ENCODE data around the gene COL23A1. TPM values are rescaled to one million over a fixed set of nuclear protein-coding genes. Genes with fewer than 3 reads are reported as not detected.

The COL23A1 gene
- total and polyA plus RNA-seq, 4 donors, result 0.76 to 4.4 (median 1.3) TPM

GRCh38 chr5:178238711-178239592, 351.2 kb downstream of the COL23A1 start:
- Histone ChIP-seq H3K27ac (ENCODE audit: low read depth in 1 of 2, low read length in 1 of 2) (peak overlapping the region in 1 of 2 donors; percentile 93), H3K4me1 (ENCODE audit: control insufficient read depth in 5 of 5, insufficient read depth in 5 of 5, low read length in 5 of 5) (peaks cover 0 to 29% (median 6%) of the 10 kb centered on the region in 5 donors), H3K36me3 (ENCODE audit: control insufficient read depth in 4 of 4, insufficient read depth in 4 of 4, low read length in 4 of 4) (no peaks in the 10 kb centered on the region), H3K27me3 (ENCODE audit: control insufficient read depth in 3 of 3, insufficient read depth in 3 of 3, low read length in 2 of 3) (no peaks in the 10 kb centered on the region), H3K9ac (ENCODE audit: insufficient read depth in 1 of 2, low read length in 2 of 2) (no peak overlapping the region), H3K9me3 (ENCODE audit: control insufficient read depth in 4 of 4, insufficient read depth in 3 of 4, low read length in 3 of 4) (no peaks in the 10 kb centered on the region), H3K4me3 (no peak overlapping the region)
- WGBS, 2 donors, result 41 to 49% methylated on average over 17 of the region's 17 CpGs
- no peak for TF ChIP-seq CTCF (IDR thresholded peaks at IDR 0.05; ENCODE audit: control extremely low read depth, extremely low read depth)
- DNase-seq (no peak), ATAC-seq (ENCODE audit: insufficient read depth, low FRiP score) (no peak)

- Histone ChIP-seq H3K9me3 (ENCODE audit: control insufficient read depth in 4 of 4, insufficient read depth in 3 of 4, low read length in 3 of 4) (no peaks in the 10 kb centered on the region), H3K4me3 (no peak overlapping the region), H3K27ac (ENCODE audit: low read depth in 1 of 2, low read length in 1 of 2) (no peak overlapping the region), H3K36me3 (ENCODE audit: control insufficient read depth in 4 of 4, insufficient read depth in 4 of 4, low read length in 4 of 4) (no peaks in the 10 kb centered on the region), H3K4me1 (ENCODE audit: control insufficient read depth in 5 of 5, insufficient read depth in 5 of 5, low read length in 5 of 5) (peaks cover 0 to 29% (median 6%) of the 10 kb centered on the region in 5 donors), H3K9ac (ENCODE audit: insufficient read depth in 1 of 2, low read length in 2 of 2) (no peak overlapping the region), H3K27me3 (ENCODE audit: control insufficient read depth in 3 of 3, insufficient read depth in 3 of 3, low read length in 2 of 3) (no peaks in the 10 kb centered on the region)
- DNase-seq (no peak), ATAC-seq (ENCODE audit: insufficient read depth, low FRiP score) (no peak)
- TF ChIP-seq CTCF (IDR thresholded peaks at IDR 0.05; ENCODE audit: control extremely low read depth, extremely low read depth), result no peak
- 94 to 98% methylated on average over 6 of the region's 6 CpGs for WGBS, 2 donors
These were observed 351.9 kb downstream of the COL23A1 start for GRCh38 chr5:178238313-178238635.

- H3K4me1 ChIP-seq (ENCODE audit: control insufficient read depth in 5 of 5, insufficient read depth in 5 of 5, low read length in 5 of 5), result peaks cover 0 to 32% (median 6%) of the 10 kb centered on the region in 5 donors
- peak overlapping the region in 1 of 2 donors; percentile 9 for H3K27ac ChIP-seq (ENCODE audit: low read depth in 1 of 2, low read length in 1 of 2)
These were observed 352.5 kb downstream of the COL23A1 start for GRCh38 chr5:178237431-178238312.

More at GRCh38 chr5:178237431-178238312, 352.5 kb downstream of the COL23A1 start:
- H3K36me3 ChIP-seq (ENCODE audit: control insufficient read depth in 4 of 4, insufficient read depth in 4 of 4, low read length in 4 of 4), result no peaks in the 10 kb centered on the region
- no peak overlapping the region for H3K9ac ChIP-seq (ENCODE audit: insufficient read depth in 1 of 2, low read length in 2 of 2)
- ATAC-seq (ENCODE audit: insufficient read depth, low FRiP score), result no peak
- H3K27me3 ChIP-seq (ENCODE audit: control insufficient read depth in 3 of 3, insufficient read depth in 3 of 3, low read length in 2 of 3), result no peaks in the 10 kb centered on the region
- DNase-seq, result no peak
- H3K9me3 ChIP-seq (ENCODE audit: control insufficient read depth in 4 of 4, insufficient read depth in 3 of 4, low read length in 3 of 4), result no peaks in the 10 kb centered on the region
- no peak for TF ChIP-seq CTCF (IDR thresholded peaks at IDR 0.05; ENCODE audit: control extremely low read depth, extremely low read depth)
- WGBS, 2 donors, result 53 to 61% methylated on average over 13 of the region's 13 CpGs
- H3K4me3 ChIP-seq, result no peak overlapping the region
